Measurements from ENCODE around the gene KIAA0930.

KIAA0930 gene

GRCh38 chr22:45211848-45212247 is 28.8 kb downstream of the KIAA0930 start:
- Histone ChIP-seq H2AFZ (no peak overlapping the region), H3K4me2 (ENCODE audit: low read length) (no peak overlapping the region), H3K4me1 (no peaks in the 10 kb centered on the region), H3K27ac (no peak overlapping the region), H3K4me3 (ENCODE audit: low read depth, low read length) (no peak overlapping the region), H3K79me2 (no peaks in the 10 kb centered on the region), H3K9ac (no peak overlapping the region), H3K27me3 (ENCODE audit: control insufficient read depth, insufficient read depth, low read length) (no peaks in the 10 kb centered on the region), H3K36me3 (ENCODE audit: control insufficient read depth, insufficient read depth, low read length) (no peaks in the 10 kb centered on the region), H3K9me3 (ENCODE audit: control insufficient read depth, low read length) (no peaks in the 10 kb centered on the region)
- no peak for TF ChIP-seq CTCF (IDR thresholded peaks at IDR 0.05)

- no peak overlapping the region for H3K4me2 ChIP-seq (ENCODE audit: low read length)
- H3K36me3 ChIP-seq (ENCODE audit: control insufficient read depth, insufficient read depth, low read length) = no peaks in the 10 kb centered on the region
- H2AFZ ChIP-seq = no peak overlapping the region
- H3K9ac ChIP-seq = no peak overlapping the region
- H3K4me1 ChIP-seq = no peaks in the 10 kb centered on the region
- H3K27me3 ChIP-seq (ENCODE audit: control insufficient read depth, insufficient read depth, low read length) = no peaks in the 10 kb centered on the region
- no peak overlapping the region for H3K4me3 ChIP-seq (ENCODE audit: low read depth, low read length)
- H3K27ac ChIP-seq = no peak overlapping the region
- H3K79me2 ChIP-seq = no peaks in the 10 kb centered on the region
- no peaks in the 10 kb centered on the region for H3K9me3 ChIP-seq (ENCODE audit: control insufficient read depth, low read length)
- TF ChIP-seq CTCF (IDR thresholded peaks at IDR 0.05) = no peak
These were observed 29.3 kb downstream of the KIAA0930 start for GRCh38 chr22:45211435-45211834.

- Histone ChIP-seq H3K4me3 (ENCODE audit: low read depth, low read length) (no peak overlapping the region), H3K27me3 (ENCODE audit: control insufficient read depth, insufficient read depth, low read length) (no peaks in the 10 kb centered on the region), H3K27ac (no peak overlapping the region), H3K79me2 (no peaks in the 10 kb centered on the region), H3K36me3 (ENCODE audit: control insufficient read depth, insufficient read depth, low read length) (no peaks in the 10 kb centered on the region), H2AFZ (no peak overlapping the region), H3K9ac (no peak overlapping the region), H3K4me1 (no peaks in the 10 kb centered on the region), H3K4me2 (ENCODE audit: low read length) (no peak overlapping the region), H3K9me3 (ENCODE audit: control insufficient read depth, low read length) (no peaks in the 10 kb centered on the region)
- TF ChIP-seq CTCF (IDR thresholded peaks at IDR 0.05) = no peak
These were observed 29.7 kb downstream of the KIAA0930 start for GRCh38 chr22:45210991-45211390.

GRCh38 chr22:45210577-45210976 is 30.1 kb downstream of the KIAA0930 start:
- Histone ChIP-seq H3K36me3 (ENCODE audit: control insufficient read depth, insufficient read depth, low read length) (no peaks in the 10 kb centered on the region), H3K4me1 (no peaks in the 10 kb centered on the region), H3K79me2 (no peaks in the 10 kb centered on the region), H3K9ac (no peak overlapping the region), H3K27ac (no peak overlapping the region), H3K27me3 (ENCODE audit: control insufficient read depth, insufficient read depth, low read length) (no peaks in the 10 kb centered on the region), H2AFZ (no peak overlapping the region), H3K9me3 (ENCODE audit: control insufficient read depth, low read length) (no peaks in the 10 kb centered on the region), H3K4me3 (ENCODE audit: low read depth, low read length) (no peak overlapping the region), H3K4me2 (ENCODE audit: low read length) (no peak overlapping the region)
- no peak for TF ChIP-seq CTCF (IDR thresholded peaks at IDR 0.05)

GRCh38 chr22:45210174-45210573 is 30.5 kb downstream of the KIAA0930 start:
- Histone ChIP-seq H3K4me1 (no peaks in the 10 kb centered on the region), H3K4me2 (ENCODE audit: low read length) (no peak overlapping the region), H2AFZ (no peak overlapping the region), H3K27ac (no peak overlapping the region), H3K27me3 (ENCODE audit: control insufficient read depth, insufficient read depth, low read length) (no peaks in the 10 kb centered on the region), H3K9ac (no peak overlapping the region), H3K9me3 (ENCODE audit: control insufficient read depth, low read length) (no peaks in the 10 kb centered on the region), H3K36me3 (ENCODE audit: control insufficient read depth, insufficient read depth, low read length) (no peaks in the 10 kb centered on the region), H3K79me2 (no peaks in the 10 kb centered on the region), H3K4me3 (ENCODE audit: low read depth, low read length) (no peak overlapping the region)
- TF ChIP-seq CTCF (IDR thresholded peaks at IDR 0.05) = no peak

Measured in parathyroid adenoma (tissue), 2 donors.